Activated CD4-positive, CD25-positive, alpha-beta regulatory T cell treated with anti-CD3 and anti-CD28 coated beads, Interleukin-2, amount 50 U/mL, for 16 hours (primary cell): Measurements from ENCODE around the gene MIS18BP1.
"Not testable (repeated sequence)": the region's sequence is repeated elsewhere in the genome, so short reads cannot be mapped to it uniquely, and the experiment has no call there.

Experiments used
- DNase-seq: peaks from one replicate; pipeline ENCODE4 v3.0.0-alpha.2; 2020; ENCODE audit warnings: low read depth, low spot score

The MIS18BP1 gene

GRCh38 chr14:45253070-45253753 lies at the start of gene MIS18BP1:
Gene MIS18BP1, minus strand, starts transcription at chr14:45253202. Its CDS starts 5,916 bp downstream, at chr14:45247286.
- peak; percentile 86 for DNase-seq

GRCh38 chr14:45298423-45299117 lies 45.6 kb upstream of the MIS18BP1 start:
- DNase-seq = no peak

GRCh38 chr14:45294796-45295195 lies 41.8 kb upstream of the MIS18BP1 start:
- DNase-seq = not testable (repeated sequence)

- DNase-seq = no peak
These were observed 37.5 kb upstream of the MIS18BP1 start for GRCh38 chr14:45290547-45290946.

GRCh38 chr14:45287610-45288009 lies 34.6 kb upstream of the MIS18BP1 start:
- DNase-seq = no peak

- no peak for DNase-seq
These were observed 31.8 kb upstream of the MIS18BP1 start for GRCh38 chr14:45284802-45285201.

GRCh38 chr14:45281731-45282400 lies 28.9 kb upstream of the MIS18BP1 start:
- DNase-seq = not testable (repeated sequence)

GRCh38 chr14:45271858-45272537 lies 19.0 kb upstream of the MIS18BP1 start:
- DNase-seq = no peak

GRCh38 chr14:45270031-45270430 lies 17.0 kb upstream of the MIS18BP1 start:
- no peak for DNase-seq

- DNase-seq = no peak
These were observed 14.1 kb upstream of the MIS18BP1 start for GRCh38 chr14:45267071-45267470.

- no peak for DNase-seq
These were observed 9.6 kb upstream of the MIS18BP1 start for GRCh38 chr14:45262637-45263036.

GRCh38 chr14:45261209-45261608 lies 8.2 kb upstream of the MIS18BP1 start:
- DNase-seq = no peak

- no peak for DNase-seq
These were observed 5.8 kb upstream of the MIS18BP1 start for GRCh38 chr14:45258805-45259204.

GRCh38 chr14:45258073-45258472 lies 5.1 kb upstream of the MIS18BP1 start:
- DNase-seq = no peak

- DNase-seq = no peak
These were observed 1.8 kb upstream of the MIS18BP1 start for GRCh38 chr14:45254771-45255170.

- no peak for DNase-seq
These were observed 830 bp upstream of the MIS18BP1 start for GRCh38 chr14:45253754-45254310.

GRCh38 chr14:45252366-45253069 lies 484 bp downstream of the MIS18BP1 start:
- no peak for DNase-seq

- DNase-seq = no peak
These were observed 1.1 kb downstream of the MIS18BP1 start for GRCh38 chr14:45251912-45252311.

- no peak for DNase-seq
These were observed 3.0 kb downstream of the MIS18BP1 start for GRCh38 chr14:45249856-45250575.

GRCh38 chr14:45247427-45247826 lies 5.6 kb downstream of the MIS18BP1 start:
- no peak for DNase-seq
